Right hindlimb (tissue), 1 donor: Measurements from ENCODE around the gene CYP20A1.
"Not testable (repeated sequence)": the region's sequence is repeated elsewhere in the genome, so short reads cannot be mapped to it uniquely, and the experiment has no call there.

Source experiments
- DNase-seq: peaks from one replicate; pipeline ENCODE4 v3.0.0-alpha.2; 2018

Gene CYP20A1

GRCh38 chr2:203282101-203282500, 43.3 kb downstream of the CYP20A1 start:
- no peak for DNase-seq

- DNase-seq = no peak
These were observed 47.7 kb downstream of the CYP20A1 start for GRCh38 chr2:203286532-203286931.

- no peak for DNase-seq
These were observed 62.8 kb downstream of the CYP20A1 start for GRCh38 chr2:203301667-203302066.

- DNase-seq = not testable (repeated sequence)
These were observed 63.8 kb downstream of the CYP20A1 start for GRCh38 chr2:203302586-203302985.

GRCh38 chr2:203310688-203311436, 72.0 kb downstream of the CYP20A1 start:
- no peak for DNase-seq

GRCh38 chr2:203326356-203326755, 87.5 kb downstream of the CYP20A1 start:
- no peak for DNase-seq

GRCh38 chr2:203327582-203327900, 88.7 kb downstream of the CYP20A1 start:
- no peak for DNase-seq

- peak; percentile 94 for DNase-seq
These were observed 89.3 kb downstream of the CYP20A1 start, which contains the start of gene ABI2 for GRCh38 chr2:203327901-203328759. ABI2 (plus strand) TSS chr2:203328394; CDS start chr2:203328515, 121 bp downstream.

- DNase-seq = peak; percentile 71
These were observed 90.1 kb downstream of the CYP20A1 start for GRCh38 chr2:203328760-203329540.

- DNase-seq = no peak
These were observed 91.6 kb downstream of the CYP20A1 start for GRCh38 chr2:203330434-203330833.

GRCh38 chr2:203338322-203338721, 99.5 kb downstream of the CYP20A1 start:
- no peak for DNase-seq

GRCh38 chr2:203340791-203341487, 102.1 kb downstream of the CYP20A1 start:
- no peak for DNase-seq

GRCh38 chr2:203341741-203342310, 103.0 kb downstream of the CYP20A1 start:
- DNase-seq = no peak

- DNase-seq = not testable (repeated sequence)
These were observed 103.6 kb downstream of the CYP20A1 start for GRCh38 chr2:203342374-203342773.

GRCh38 chr2:203344667-203345066, 105.8 kb downstream of the CYP20A1 start:
- DNase-seq = no peak

- no peak for DNase-seq
These were observed 107.8 kb downstream of the CYP20A1 start for GRCh38 chr2:203346612-203347011.

- no peak for DNase-seq
These were observed 108.6 kb downstream of the CYP20A1 start for GRCh38 chr2:203347375-203347774.

GRCh38 chr2:203352604-203353255, 113.9 kb downstream of the CYP20A1 start:
- DNase-seq = no peak

- no peak for DNase-seq
These were observed 116.1 kb downstream of the CYP20A1 start for GRCh38 chr2:203354966-203355365.
